T-helper 1 cell treated with Interleukin-12 subunit alpha and Interleukin-12 subunit beta and Interleukin-4 antibody, amounts not matched to agents 30 ng/mL and 1 ng/mL, for 36 hours (primary cell): ENCODE results near the gene KDELR3. TPM values are rescaled to one million over a fixed set of nuclear protein-coding genes. Genes with fewer than 3 reads are reported as not detected.

Source experiments
- intact Hi-C: fragments of 100-400 bp; cut with micrococcal nuclease; formaldehyde crosslinking; loops from one replicate; pipeline ENCODE4 v1.15.1; 2024
- total RNA-seq: library from RNA; stranded (reverse); gene quantifications from 2 replicates; pipeline ENCODE4 v1.2.3, GENCODE V29; 2022

Gene KDELR3
- total RNA-seq, 1 donor from 2014 or later: 0.98 TPM

- intact Hi-C loops: no loop called here
Measured at GRCh38 chr22:38510416-38510970, 42.6 kb downstream of the KDELR3 start.

- intact Hi-C loops: no loop called here
Measured at GRCh38 chr22:38513063-38513462, 45.2 kb downstream of the KDELR3 start.

GRCh38 chr22:38518620-38519019, 50.7 kb downstream of the KDELR3 start:
- intact Hi-C loops: no loop called here

GRCh38 chr22:38519453-38520250, 51.8 kb downstream of the KDELR3 start:
- intact Hi-C loops: no loop called here

- intact Hi-C loops: no loop called here
Measured at GRCh38 chr22:38523029-38523428, 55.1 kb downstream of the KDELR3 start.

- intact Hi-C loops: no loop called here
Measured at GRCh38 chr22:38523479-38523878, 55.6 kb downstream of the KDELR3 start.

- intact Hi-C loops: no loop called here
Measured at GRCh38 chr22:38524429-38524828, 56.5 kb downstream of the KDELR3 start.

GRCh38 chr22:38531251-38531938, 63.5 kb downstream of the KDELR3 start:
- intact Hi-C loops: loop anchor here (1.0 kb wide), 1 partner anchor 25 kb away; the partner anchor contains the start of gene DDX17

Other genes starting within 250 kb of the KDELR3 start
- gene TMEM184B, start 195.1 kb upstream of the KDELR3 start, total RNA-seq: 45.9 and 46.2 TPM in 2 replicates
- 100 and 106 TPM in 2 replicates for gene CSNK1E, start 150.7 kb upstream of the KDELR3 start, total RNA-seq
- not detected in 2 replicates for gene KCNJ4, start 12.9 kb upstream of the KDELR3 start, total RNA-seq
- 435 and 444 TPM in 2 replicates for gene DDX17, start 38.2 kb downstream of the KDELR3 start, total RNA-seq
- 4.6 and 6.1 TPM in 2 replicates for gene DMC1, start 102.1 kb downstream of the KDELR3 start, total RNA-seq
- 0.39 TPM in 1 of 2 replicates, not detected in the other for gene FAM227A, start 188.3 kb downstream of the KDELR3 start, total RNA-seq
- 10.8 and 11.1 TPM in 2 replicates for gene CBY1, start 188.5 kb downstream of the KDELR3 start, total RNA-seq
- 97.4 and 102 TPM in 2 replicates for gene TOMM22, start 213.9 kb downstream of the KDELR3 start, total RNA-seq
- gene JOSD1, start 232.8 kb downstream of the KDELR3 start, total RNA-seq: 74.6 and 77.6 TPM in 2 replicates
- gene GTPBP1, start 237.8 kb downstream of the KDELR3 start, total RNA-seq: 99.9 and 104 TPM in 2 replicates